ENCODE results near the gene ST3GAL5. TPM values are rescaled to one million over a fixed set of nuclear protein-coding genes. Genes with fewer than 3 reads are reported as not detected.

The ST3GAL5 gene
- total and polyA plus RNA-seq, 5 experiments from 2014 or later: 17.1 to 44.1 (median 23.8) TPM

DNA sequence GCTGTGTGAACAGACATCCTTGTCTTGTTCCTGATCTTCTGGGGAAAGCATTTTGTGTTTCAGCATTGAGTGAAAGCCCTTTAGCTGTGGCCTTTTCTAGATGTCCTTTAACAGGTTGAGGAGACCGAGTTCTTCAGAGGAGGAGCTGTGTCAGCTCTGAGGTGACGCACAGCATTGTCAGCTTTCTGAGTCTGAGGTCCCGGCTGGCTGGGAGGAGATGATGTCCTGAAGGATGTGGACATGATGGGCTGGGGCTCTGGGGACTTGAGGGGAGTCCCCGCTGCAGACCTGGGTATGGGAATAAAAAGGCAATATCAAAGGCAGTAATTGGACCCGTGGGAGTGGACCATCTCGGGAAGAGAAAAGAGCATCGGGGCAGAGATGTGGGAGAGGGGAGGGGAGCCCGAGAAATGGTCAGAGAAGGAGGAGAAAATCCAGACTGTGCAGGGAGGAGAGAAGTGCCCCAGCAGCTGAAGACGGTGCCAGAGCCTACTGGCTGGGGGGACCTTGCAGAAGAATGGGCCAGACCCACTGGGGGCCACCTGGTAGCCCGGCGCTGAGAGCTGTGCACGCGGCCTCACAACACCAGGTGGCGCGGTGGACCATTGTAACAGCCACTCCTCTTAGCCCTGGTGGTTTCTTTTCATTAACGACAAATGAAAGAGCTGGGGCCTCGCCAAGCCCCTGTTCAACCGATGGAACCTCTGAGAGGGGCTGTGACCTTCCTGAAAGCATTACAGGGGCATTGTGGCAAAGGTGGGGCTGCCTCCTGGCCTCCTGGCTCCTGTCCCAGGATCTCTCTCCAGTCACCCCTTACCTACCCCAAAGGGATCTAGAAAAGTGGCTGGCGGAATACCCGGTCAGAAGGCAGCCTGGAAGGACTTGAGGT, 61.6 kb downstream of the ST3GAL5 start:
- Mint-ChIP-seq H3K4me3 (peak overlapping the region in 8 of 10 donors; percentile 20 to 59 (median 41)), H3K36me3 (no peaks in the 10 kb centered on the region), H3K9me3 (no peaks in the 10 kb centered on the region), H3K4me1 (peaks cover 8 to 29% (median 26%) of the 10 kb centered on the region in 4 donors), H3K27me3 (peaks cover 0 to 3% (median 0%) of the 10 kb centered on the region in 5 donors), H3K27ac (peak overlapping the region in 9 of 10 donors; percentile 69 to 90 (median 73))
- ATAC-seq: peak; percentile 99
- POLR2A ChIA-PET: interaction anchor here (0.5 to 3.3 kb wide), 12 partner anchors 13 to 426 kb away, joined by 3 to 43 read pairs (median 5); partner anchors contain the start of genes POLR1A, PTCD3 and ST3GAL5
- DNase-seq: peak; percentile 72 to 90 (median 81)

DNA sequence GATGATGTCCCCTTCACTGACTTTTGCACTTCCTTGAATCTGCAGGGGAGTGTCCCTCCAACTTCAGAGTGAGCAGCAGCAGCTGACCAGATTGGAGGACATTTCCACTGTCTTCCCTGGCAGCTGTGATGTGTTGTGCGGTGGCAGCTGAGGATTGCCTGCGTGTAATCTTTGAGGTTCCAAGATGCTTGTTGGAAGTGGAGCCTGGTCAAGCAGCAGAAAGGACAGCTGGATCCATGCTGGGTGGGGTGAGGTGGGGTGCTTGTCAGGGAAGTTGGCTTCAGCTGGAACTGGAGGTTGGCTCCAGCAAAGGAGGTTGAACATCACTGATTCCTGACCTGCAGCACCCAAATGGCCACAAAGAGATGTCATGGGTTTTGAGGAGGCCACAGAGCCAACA, 64.8 kb downstream of the ST3GAL5 start:
- POLR2A ChIA-PET: no interaction called here
- no peak for ATAC-seq
- H3K9me3 Mint-ChIP-seq: no peaks in the 10 kb centered on the region
- no peaks in the 10 kb centered on the region for H3K36me3 Mint-ChIP-seq
- no peak overlapping the region for H3K27ac Mint-ChIP-seq
- H3K27me3 Mint-ChIP-seq: peaks cover 0 to 3% (median 0%) of the 10 kb centered on the region in 5 donors
- no peak for DNase-seq
- H3K4me3 Mint-ChIP-seq: no peak overlapping the region
- H3K4me1 Mint-ChIP-seq: peaks cover 5 to 17% (median 14%) of the 10 kb centered on the region in 4 donors

DNA sequence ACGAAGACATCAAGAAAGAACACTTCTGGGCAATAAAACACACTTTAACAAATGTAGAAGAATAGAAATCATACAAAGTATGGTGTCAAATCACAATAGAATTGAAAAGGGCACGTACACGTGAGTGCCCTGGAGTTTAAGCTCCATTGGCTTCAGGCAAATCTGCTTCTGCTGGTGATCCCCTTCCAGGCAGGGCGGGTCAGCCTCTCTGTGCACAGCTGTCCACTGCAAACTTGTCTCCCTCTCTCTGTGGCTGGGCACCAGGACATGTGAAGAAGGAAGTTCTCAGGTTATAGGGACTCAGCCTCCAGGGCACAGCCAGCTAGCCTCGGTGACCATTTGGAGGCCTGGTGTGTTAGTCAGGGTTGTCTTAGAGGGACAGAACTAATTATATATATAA, 66.0 kb downstream of the ST3GAL5 start:
- POLR2A ChIA-PET: no interaction called here
- peak overlapping the region in 1 of 10 donors; percentile 33 for H3K27ac Mint-ChIP-seq
- ATAC-seq: no peak

DNA sequence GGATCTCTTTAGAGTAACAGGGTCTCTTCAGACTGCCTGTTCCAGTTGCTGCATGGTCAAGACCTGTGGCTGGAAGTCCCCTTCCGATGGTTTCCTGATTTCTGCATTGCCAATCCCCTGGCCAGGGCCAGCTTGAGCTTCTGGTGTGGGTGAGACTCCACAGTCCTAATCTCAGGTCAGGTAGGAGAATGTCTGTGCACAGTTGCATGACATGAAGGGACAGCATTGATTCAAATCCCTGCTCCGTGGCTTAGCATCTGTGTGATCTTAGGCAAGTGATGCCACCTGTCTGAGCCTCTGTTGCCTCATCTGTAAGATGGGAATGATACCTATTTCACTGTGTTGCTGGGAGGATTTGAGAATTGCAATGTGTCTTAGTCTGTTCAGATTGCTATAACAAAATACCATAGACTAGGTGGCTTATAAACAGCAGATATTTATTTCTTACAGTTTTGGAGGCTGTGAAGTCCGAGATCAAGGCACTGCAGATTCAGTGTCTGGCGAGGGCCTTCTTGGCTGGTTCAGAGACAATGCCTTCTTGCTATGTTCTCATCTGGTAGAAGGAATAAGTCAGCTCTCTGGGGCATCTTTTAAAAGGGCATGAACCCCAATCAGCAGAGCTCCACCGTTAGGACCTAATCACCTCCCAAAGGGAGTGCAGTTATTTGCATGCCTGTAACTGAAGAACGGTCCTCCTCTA, 68.8 kb downstream of the ST3GAL5 start:
- H3K36me3 Mint-ChIP-seq: no peaks in the 10 kb centered on the region
- no peak overlapping the region for H3K27ac Mint-ChIP-seq
- no peaks in the 10 kb centered on the region for H3K9me3 Mint-ChIP-seq
- no peaks in the 10 kb centered on the region for H3K4me1 Mint-ChIP-seq
- peaks cover 0 to 11% (median 0%) of the 10 kb centered on the region in 5 donors for H3K27me3 Mint-ChIP-seq
- POLR2A ChIA-PET: no interaction called here
- DNase-seq (no peak), ATAC-seq (no peak)
- H3K4me3 Mint-ChIP-seq: no peak overlapping the region

More for the DNA sequence above, 66.0 kb downstream of the ST3GAL5 start:
- DNase-seq: no peak
- Mint-ChIP-seq H3K27me3 (peaks cover 0 to 10% (median 0%) of the 10 kb centered on the region in 5 donors), H3K4me1 (peaks cover 2 to 10% (median 8%) of the 10 kb centered on the region in 4 donors), H3K4me3 (no peak overlapping the region), H3K36me3 (no peaks in the 10 kb centered on the region), H3K9me3 (no peaks in the 10 kb centered on the region)

- Mint-ChIP-seq H3K36me3 (no peaks in the 10 kb centered on the region), H3K4me1 (peaks cover 0 to 8% (median 3%) of the 10 kb centered on the region in 4 donors), H3K9me3 (no peaks in the 10 kb centered on the region), H3K4me3 (no peak overlapping the region), H3K27ac (peak overlapping the region in 1 of 10 donors; percentile 54), H3K27me3 (peaks cover 3 to 14% (median 9%) of the 10 kb centered on the region in 5 donors)
- ATAC-seq (no peak), DNase-seq (no peak)
- POLR2A ChIA-PET: interaction anchor here (1.0 kb wide), 1 partner anchor 86 kb away, joined by 4 read pairs; no protein-coding TSS in a partner anchor
Measured at GRCh38 chr2:85814802-85815550, 73.8 kb downstream of the ST3GAL5 start.

DNA sequence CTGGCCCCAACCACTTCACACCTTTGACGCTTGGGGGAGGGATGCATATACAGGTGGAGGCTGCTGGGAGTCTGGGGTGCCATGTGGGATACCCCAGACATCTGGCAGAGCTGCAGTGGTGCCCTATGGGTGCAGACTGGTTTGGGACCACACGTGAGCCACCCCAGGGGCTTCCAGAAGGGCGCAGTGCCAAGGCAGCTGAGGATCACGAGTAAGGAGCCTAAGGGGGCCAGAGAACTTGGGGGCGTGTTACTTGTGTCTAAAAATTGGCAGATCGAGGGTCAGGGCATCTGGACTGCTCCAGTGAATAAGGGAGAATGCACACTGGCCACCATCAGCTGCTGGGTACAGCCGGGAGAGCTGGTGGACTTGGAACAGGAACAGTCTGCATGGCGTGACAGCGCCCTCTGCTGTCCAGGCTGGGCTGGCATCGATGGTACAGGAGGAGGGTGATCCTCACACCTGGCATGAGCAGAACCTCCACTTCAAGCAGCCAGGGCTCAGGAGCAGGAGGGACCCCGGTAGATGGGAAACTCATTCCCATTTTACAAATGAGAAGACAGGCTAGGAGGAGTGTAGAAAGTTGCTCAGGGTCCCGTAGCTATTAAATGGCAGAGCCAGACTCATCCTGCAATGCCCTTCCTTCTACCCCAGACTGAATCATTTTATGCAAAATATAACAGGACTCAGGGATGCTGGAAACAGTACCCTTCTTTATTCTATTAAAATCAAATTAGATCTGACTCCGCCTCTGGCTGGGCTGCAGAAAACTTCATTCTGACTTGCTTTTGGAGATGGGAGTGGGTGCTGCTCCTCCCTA, 74.6 kb downstream of the ST3GAL5 start:
- Mint-ChIP-seq H3K36me3 (no peaks in the 10 kb centered on the region), H3K9me3 (no peaks in the 10 kb centered on the region), H3K27me3 (peaks cover 3 to 14% (median 9%) of the 10 kb centered on the region in 5 donors), H3K4me1 (peaks cover 0 to 8% (median 3%) of the 10 kb centered on the region in 4 donors), H3K4me3 (no peak overlapping the region), H3K27ac (peak overlapping the region in 3 of 10 donors; percentile 63 to 89 (median 76))
- ATAC-seq (peak; percentile 87 to 92), DNase-seq (peak; percentile 58 to 86 (median 76))
- POLR2A ChIA-PET: interaction anchor here (1.0 kb wide), 1 partner anchor 85 kb away, joined by 4 read pairs; no protein-coding TSS in a partner anchor

GRCh38 chr2:85813211-85813981, 75.4 kb downstream of the ST3GAL5 start:
- POLR2A ChIA-PET: interaction anchor here (1.0 kb wide), 1 partner anchor 84 kb away, joined by 4 read pairs; no protein-coding TSS in a partner anchor
- Mint-ChIP-seq H3K36me3 (no peaks in the 10 kb centered on the region), H3K27ac (peak overlapping the region in 1 of 10 donors; percentile 63), H3K27me3 (peaks cover 3 to 14% (median 9%) of the 10 kb centered on the region in 5 donors), H3K4me1 (peaks cover 0 to 8% (median 3%) of the 10 kb centered on the region in 4 donors), H3K4me3 (no peak overlapping the region), H3K9me3 (no peaks in the 10 kb centered on the region)
- DNase-seq (no peak), ATAC-seq (no peak)

DNA sequence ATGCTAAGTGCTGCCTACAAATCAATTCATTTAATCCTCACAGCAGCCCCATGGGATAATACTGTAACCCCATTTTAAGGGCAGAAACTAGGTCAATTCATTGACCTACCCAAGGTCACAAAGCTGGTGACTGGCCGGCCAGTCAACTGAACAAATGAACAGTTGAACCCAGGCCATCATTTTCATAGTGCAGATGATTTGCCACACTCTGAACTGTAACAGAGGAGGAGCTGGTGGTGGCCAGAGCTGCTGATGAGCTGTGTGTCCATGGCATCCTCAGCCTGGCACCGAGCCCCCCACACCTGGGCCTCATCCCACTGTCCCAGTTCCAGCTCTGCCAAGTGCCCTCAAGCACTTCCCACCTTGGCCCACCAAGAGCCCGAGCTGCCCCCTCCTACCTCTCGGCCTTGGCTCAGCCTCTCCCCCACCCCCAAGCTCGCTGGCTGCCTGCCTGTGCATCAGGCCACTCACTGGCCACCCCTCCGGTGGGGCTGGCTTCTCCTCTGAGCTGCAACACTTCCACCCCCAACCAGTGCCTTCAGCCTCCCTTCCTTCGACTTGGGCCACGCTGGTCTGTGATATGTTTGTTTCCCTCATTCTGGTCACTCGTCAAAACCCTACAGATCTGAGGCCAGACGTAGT, 76.6 kb downstream of the ST3GAL5 start:
- no peaks in the 10 kb centered on the region for H3K9me3 Mint-ChIP-seq
- POLR2A ChIA-PET: no interaction called here
- no peaks in the 10 kb centered on the region for H3K36me3 Mint-ChIP-seq
- H3K27me3 Mint-ChIP-seq: peaks cover 2 to 14% (median 9%) of the 10 kb centered on the region in 5 donors
- DNase-seq (no peak), ATAC-seq (no peak)
- no peak overlapping the region for H3K4me3 Mint-ChIP-seq
- H3K4me1 Mint-ChIP-seq: peaks cover 0 to 8% (median 3%) of the 10 kb centered on the region in 4 donors
- H3K27ac Mint-ChIP-seq: no peak overlapping the region

GRCh38 chr2:85811180-85812093, 77.4 kb downstream of the ST3GAL5 start:
- no peak for ATAC-seq

More at GRCh38 chr2:85811180-85812093, 77.4 kb downstream of the ST3GAL5 start:
- DNase-seq: no peak
- no peak overlapping the region for H3K4me3 Mint-ChIP-seq
- peaks cover 0 to 8% (median 3%) of the 10 kb centered on the region in 4 donors for H3K4me1 Mint-ChIP-seq
- H3K36me3 Mint-ChIP-seq: no peaks in the 10 kb centered on the region
- H3K27ac Mint-ChIP-seq: peak overlapping the region in 1 of 10 donors; percentile 10
- no peaks in the 10 kb centered on the region for H3K9me3 Mint-ChIP-seq
- POLR2A ChIA-PET: no interaction called here
- H3K27me3 Mint-ChIP-seq: peaks cover 2 to 14% (median 9%) of the 10 kb centered on the region in 5 donors

Measured in naive thymus-derived CD8-positive, alpha-beta T cell (primary cell).